Nephron progenitor cell (in vitro differentiated cells): Measurements from ENCODE around the gene CCL1.
A peak's percentile ranks its signal among the peaks of the same experiment; 100 is the strongest.

Source experiments
- DNase-seq: peaks from one replicate; pipeline ENCODE4 v3.0.0; 2021
- H3K27ac Mint-ChIP-seq: 2 replicates; pipeline ENCODE4 v1.8.0; 2021; ENCODE audit warnings: mild to moderate bottlenecking, moderate library complexity, mixed read lengths
- H3K27me3 Mint-ChIP-seq: 2 replicates; pipeline ENCODE4 v1.8.0; 2021; ENCODE audit warnings: mild to moderate bottlenecking, low read depth, mixed read lengths; ENCODE audit not compliant: poor library complexity
- H3K36me3 Mint-ChIP-seq: 2 replicates; pipeline ENCODE4 v1.8.0; 2021; ENCODE audit warnings: low read depth, mixed read lengths
- H3K4me1 Mint-ChIP-seq: 2 replicates; pipeline ENCODE4 v1.8.0; 2021; ENCODE audit warnings: mixed read lengths
- H3K4me3 Mint-ChIP-seq: 2 replicates; pipeline ENCODE4 v1.8.0; 2021; ENCODE audit warnings: mild to moderate bottlenecking, moderate library complexity, mixed read lengths
- H3K9me3 Mint-ChIP-seq: 2 replicates; pipeline ENCODE4 v1.8.0; 2021; ENCODE audit warnings: mild to moderate bottlenecking, moderate library complexity, mixed read lengths
- CTCF ChIP-seq: fragments of 200-600 bp; sonication (generic); IDR thresholded peaks from 2 replicates; pipeline ENCODE4 v1.5.0; 2021; ENCODE audit warnings: antibody characterized with exemption

Gene CCL1

GRCh38 chr17:34356194-34356593 is 6.8 kb downstream of the CCL1 start, which contains the start of gene CCL13:
Gene CCL13 (plus strand): TSS chr17:34356480. CDS start chr17:34356527, 47 bp downstream.
- no peaks in the 10 kb centered on the region for H3K27me3 Mint-ChIP-seq
- DNase-seq, result no peak
- H3K36me3 Mint-ChIP-seq, result no peaks in the 10 kb centered on the region
- H3K9me3 Mint-ChIP-seq, result peaks cover 7% of the 10 kb centered on the region
- no peak for TF ChIP-seq CTCF
- no peak within 1 kb of the TSS for H3K4me3 Mint-ChIP-seq
- H3K4me1 Mint-ChIP-seq, result no peaks in the 10 kb centered on the region
- H3K27ac Mint-ChIP-seq, result no peak within 1 kb of the TSS

GRCh38 chr17:34354637-34355036 is 8.4 kb downstream of the CCL1 start:
- no peak for DNase-seq
- Mint-ChIP-seq H3K4me1 (no peaks in the 10 kb centered on the region), H3K36me3 (no peaks in the 10 kb centered on the region), H3K27ac (peak overlapping the region; percentile 55), H3K4me3 (no peak overlapping the region), H3K27me3 (no peaks in the 10 kb centered on the region), H3K9me3 (peaks cover 7% of the 10 kb centered on the region)
- no peak for TF ChIP-seq CTCF

- H3K27me3 Mint-ChIP-seq, result no peaks in the 10 kb centered on the region
- no peak overlapping the region for H3K4me3 Mint-ChIP-seq
- DNase-seq, result no peak
- H3K9me3 Mint-ChIP-seq, result peaks cover 7% of the 10 kb centered on the region
- TF ChIP-seq CTCF, result no peak
- no peaks in the 10 kb centered on the region for H3K4me1 Mint-ChIP-seq
- H3K36me3 Mint-ChIP-seq, result no peaks in the 10 kb centered on the region
- H3K27ac Mint-ChIP-seq, result no peak overlapping the region
Observed at GRCh38 chr17:34352191-34352590, 10.8 kb downstream of the CCL1 start.

GRCh38 chr17:34351096-34351495 is 11.9 kb downstream of the CCL1 start:
- no peak overlapping the region for H3K27ac Mint-ChIP-seq
- no peak for DNase-seq
- no peaks in the 10 kb centered on the region for H3K4me1 Mint-ChIP-seq
- no peak overlapping the region for H3K4me3 Mint-ChIP-seq
- H3K27me3 Mint-ChIP-seq, result no peaks in the 10 kb centered on the region
- TF ChIP-seq CTCF, result no peak
- no peaks in the 10 kb centered on the region for H3K36me3 Mint-ChIP-seq
- H3K9me3 Mint-ChIP-seq, result peaks cover 7% of the 10 kb centered on the region

- no peaks in the 10 kb centered on the region for H3K4me1 Mint-ChIP-seq
- no peak for TF ChIP-seq CTCF
- H3K9me3 Mint-ChIP-seq, result peaks cover 7% of the 10 kb centered on the region
- H3K27ac Mint-ChIP-seq, result no peak overlapping the region
- H3K27me3 Mint-ChIP-seq, result no peaks in the 10 kb centered on the region
- no peaks in the 10 kb centered on the region for H3K36me3 Mint-ChIP-seq
- H3K4me3 Mint-ChIP-seq, result no peak overlapping the region
- DNase-seq, result no peak
Observed at GRCh38 chr17:34349751-34350150, 13.3 kb downstream of the CCL1 start.

- no peak for TF ChIP-seq CTCF
- H3K4me1 Mint-ChIP-seq, result no peaks in the 10 kb centered on the region
- no peaks in the 10 kb centered on the region for H3K36me3 Mint-ChIP-seq
- no peaks in the 10 kb centered on the region for H3K27me3 Mint-ChIP-seq
- no peak for DNase-seq
- no peak overlapping the region for H3K27ac Mint-ChIP-seq
- H3K9me3 Mint-ChIP-seq, result no peaks in the 10 kb centered on the region
- H3K4me3 Mint-ChIP-seq, result no peak overlapping the region
Observed at GRCh38 chr17:34347063-34347462, 16.0 kb downstream of the CCL1 start.
